SU-DHL-6 (cell line): ENCODE results near the gene DOCK11.
"Not testable (repeated sequence)": the region's sequence is repeated elsewhere in the genome, so short reads cannot be mapped to it uniquely, and the experiment has no call there.

Experiments used
- H2AFZ ChIP-seq: fragments of 200-600 bp; sonication (generic); 2 replicates; pipeline ENCODE4 v1.6.1; 2014; ENCODE audit warnings: low read depth, mild to moderate bottlenecking, moderate library complexity, mixed read lengths, antibody characterized with exemption, low read length; ENCODE audit not compliant: severe bottlenecking
- H3F3A ChIP-seq: fragments of 200-600 bp; shearing (Covaris generic); 2 replicates; pipeline ENCODE4 v1.6.0; 2016; ENCODE audit warnings: antibody characterized with exemption, mild to moderate bottlenecking; ENCODE audit not compliant: insufficient read depth
- H3K27ac ChIP-seq: fragments of 200-600 bp; sonication (generic); 2 replicates; pipeline ENCODE4 v1.5.1; 2016; ENCODE audit warnings: low read depth, mild to moderate bottlenecking, low read length, moderate library complexity, mixed read lengths
- H3K27me3 ChIP-seq: fragments of 200-600 bp; sonication (generic), shearing (Covaris generic); 2 replicates; pipeline ENCODE4 v1.6.0; 2014; ENCODE audit warnings: mild to moderate bottlenecking, low read length
- H3K36me3 ChIP-seq: fragments of 200-600 bp; sonication (generic); 2 replicates; pipeline ENCODE4 v1.6.1; 2014; ENCODE audit warnings: mild to moderate bottlenecking, low read length, mixed read lengths
- H3K4me2 ChIP-seq: fragments of 300-600, 200-600 bp; shearing (Covaris generic), sonication (generic); 2 replicates; pipeline ENCODE4 v1.6.0; 2014; ENCODE audit warnings: low read length, low read depth, mild to moderate bottlenecking; ENCODE audit not compliant: poor library complexity, severe bottlenecking
- H3K4me3 ChIP-seq: fragments of 200-600 bp; sonication (generic); 2 replicates; pipeline ENCODE4 v1.5.1; 2014; ENCODE audit warnings: antibody characterized with exemption, low read length, mild to moderate bottlenecking, mixed read lengths; ENCODE audit not compliant: insufficient read depth, poor library complexity, severe bottlenecking
- H3K79me2 ChIP-seq: fragments of 200-600 bp; sonication (generic); 2 replicates; pipeline ENCODE4 v1.6.1; 2014; ENCODE audit warnings: mild to moderate bottlenecking, low read length, moderate library complexity; ENCODE audit not compliant: insufficient read depth
- H3K9ac ChIP-seq: fragments of 200-600 bp; sonication (generic); 2 replicates; pipeline ENCODE4 v1.7.0; 2014; ENCODE audit warnings: mild to moderate bottlenecking, low read length
- H3K9me2 ChIP-seq: fragments of 200-600 bp; sonication (generic); replicated peaks from 2 replicates; pipeline ENCODE4 v1.6.1; 2014; ENCODE audit warnings: low read length; ENCODE audit not compliant: insufficient read depth
- H3K9me3 ChIP-seq: fragments of 200-600 bp; sonication (generic); 2 replicates; pipeline ENCODE4 v1.6.1; 2014; ENCODE audit warnings: low read length, mixed read lengths; ENCODE audit not compliant: insufficient read depth
- H4K20me1 ChIP-seq: fragments of 200-600 bp; sonication (generic); 2 replicates; pipeline ENCODE4 v1.6.1; 2014; ENCODE audit warnings: low read depth, mild to moderate bottlenecking, antibody characterized with exemption, low read length, moderate library complexity, mixed read lengths
- CTCF ChIP-seq: fragments of 200-600 bp; sonication (generic); IDR thresholded peaks from one replicate; pipeline ENCODE4 v1.5.1; 2017; ENCODE audit warnings: antibody characterized with exemption, mild to moderate bottlenecking, low read length, moderate library complexity; ENCODE audit not compliant: insufficient read depth, poor library complexity, severe bottlenecking
- EZH2phosphoT487 ChIP-seq: fragments of 200-600 bp; sonication (generic), shearing (Covaris generic); conservative IDR thresholded peaks from 2 replicates; pipeline ENCODE4 v1.6.1; 2018; ENCODE audit warnings: mild to moderate bottlenecking, antibody characterized with exemption, low read length, moderate library complexity, mixed read lengths

Gene DOCK11

DNA sequence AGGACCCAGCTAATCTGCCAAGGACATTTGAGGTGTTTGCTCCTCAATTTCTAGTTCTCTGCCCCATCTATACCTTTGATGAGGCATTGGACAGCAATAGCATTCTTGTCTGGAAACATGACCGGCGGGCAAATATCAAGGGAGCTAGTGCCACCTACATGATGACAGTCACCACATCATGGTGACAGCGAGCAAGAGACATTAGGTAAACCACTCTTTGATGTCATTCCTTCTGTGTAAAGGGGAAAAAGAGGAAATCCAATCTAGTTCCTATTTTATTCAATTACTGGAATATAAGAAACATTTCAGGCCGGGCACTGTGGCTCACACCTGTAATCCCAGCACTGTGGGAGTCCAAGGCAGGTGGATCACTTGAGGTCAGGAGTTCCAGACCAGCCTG is 211.1 kb downstream of the DOCK11 start:
- H3K36me3 ChIP-seq = no peaks in the 10 kb centered on the region

GRCh38 chrX:118714521-118714920 is 218.9 kb downstream of the DOCK11 start:
- no peaks in the 10 kb centered on the region for H3K9me2 ChIP-seq
- TF ChIP-seq CTCF (no peak), EZH2phosphoT487 (no peak)
- no peak overlapping the region for H3K27ac ChIP-seq
- no peak overlapping the region for H3K4me2 ChIP-seq
- H3K79me2 ChIP-seq = no peaks in the 10 kb centered on the region
- no peak overlapping the region for H2AFZ ChIP-seq
- no peak overlapping the region for H3K4me3 ChIP-seq
- no peak overlapping the region for H3K9ac ChIP-seq
- no peaks in the 10 kb centered on the region for H3K27me3 ChIP-seq
- H4K20me1 ChIP-seq = no peaks in the 10 kb centered on the region
- no peaks in the 10 kb centered on the region for H3K9me3 ChIP-seq
- H3F3A ChIP-seq = no peaks in the 10 kb centered on the region
- no peaks in the 10 kb centered on the region for H3K36me3 ChIP-seq

More for the DNA sequence above, 211.1 kb downstream of the DOCK11 start:
- H3K4me2 ChIP-seq = no peak overlapping the region
- TF ChIP-seq EZH2phosphoT487 (no peak), CTCF (no peak)
- H3K9ac ChIP-seq = no peak overlapping the region
- H3K9me3 ChIP-seq = no peaks in the 10 kb centered on the region
- no peaks in the 10 kb centered on the region for H4K20me1 ChIP-seq
- no peaks in the 10 kb centered on the region for H3F3A ChIP-seq
- no peaks in the 10 kb centered on the region for H3K79me2 ChIP-seq
- H3K4me3 ChIP-seq = no peak overlapping the region
- no peak overlapping the region for H2AFZ ChIP-seq
- H3K27me3 ChIP-seq = no peaks in the 10 kb centered on the region
- no peak overlapping the region for H3K27ac ChIP-seq
- H3K9me2 ChIP-seq = no peaks in the 10 kb centered on the region

DNA sequence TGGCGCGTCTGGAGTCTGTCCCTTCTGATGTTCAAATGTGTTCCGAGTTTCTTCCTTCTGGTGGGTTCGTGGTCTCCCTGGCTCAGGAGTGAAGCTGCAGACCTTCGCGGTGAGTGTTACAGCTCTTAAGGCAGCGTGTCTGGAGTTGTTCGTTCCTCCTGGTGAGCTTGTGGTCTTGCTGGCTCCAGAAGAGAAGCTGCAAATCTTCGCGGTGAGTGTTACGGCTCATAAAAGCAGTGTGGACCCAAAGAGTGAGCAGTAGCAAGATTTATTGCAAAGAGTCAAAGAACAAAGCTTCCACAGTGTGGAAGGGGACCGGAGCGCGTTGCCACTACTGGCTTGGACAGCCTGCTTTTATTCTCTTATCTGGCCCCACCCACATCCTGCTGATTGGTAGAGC is 220.3 kb downstream of the DOCK11 start:
- not testable (repeated sequence) for H3K79me2 ChIP-seq, H3K9me3 ChIP-seq, H3K27ac ChIP-seq, H3K36me3 ChIP-seq, H3F3A ChIP-seq, H4K20me1 ChIP-seq, H3K9me2 ChIP-seq, H2AFZ ChIP-seq, H3K4me3 ChIP-seq, H3K4me2 ChIP-seq, H3K9ac ChIP-seq, H3K27me3 ChIP-seq

- H3F3A ChIP-seq, H2AFZ ChIP-seq, H3K27ac ChIP-seq, H3K4me3 ChIP-seq, H3K79me2 ChIP-seq, H3K36me3 ChIP-seq, H3K9me3 ChIP-seq, H4K20me1 ChIP-seq, H3K4me2 ChIP-seq, H3K27me3 ChIP-seq, H3K9me2 ChIP-seq, H3K9ac ChIP-seq: not testable (repeated sequence)
Measured at GRCh38 chrX:118716833-118717232, 221.2 kb downstream of the DOCK11 start.
